Limb (tissue), 2 donors: ENCODE results near the gene BDKRB1.

ENCODE experiments used
- DNase-seq, 2 donors: peaks; one replicate each; pipeline ENCODE4 v3.0.0-alpha.2; 2016; ENCODE audit errors: extremely low spot score in 2 of 2

Gene BDKRB1

DNA sequence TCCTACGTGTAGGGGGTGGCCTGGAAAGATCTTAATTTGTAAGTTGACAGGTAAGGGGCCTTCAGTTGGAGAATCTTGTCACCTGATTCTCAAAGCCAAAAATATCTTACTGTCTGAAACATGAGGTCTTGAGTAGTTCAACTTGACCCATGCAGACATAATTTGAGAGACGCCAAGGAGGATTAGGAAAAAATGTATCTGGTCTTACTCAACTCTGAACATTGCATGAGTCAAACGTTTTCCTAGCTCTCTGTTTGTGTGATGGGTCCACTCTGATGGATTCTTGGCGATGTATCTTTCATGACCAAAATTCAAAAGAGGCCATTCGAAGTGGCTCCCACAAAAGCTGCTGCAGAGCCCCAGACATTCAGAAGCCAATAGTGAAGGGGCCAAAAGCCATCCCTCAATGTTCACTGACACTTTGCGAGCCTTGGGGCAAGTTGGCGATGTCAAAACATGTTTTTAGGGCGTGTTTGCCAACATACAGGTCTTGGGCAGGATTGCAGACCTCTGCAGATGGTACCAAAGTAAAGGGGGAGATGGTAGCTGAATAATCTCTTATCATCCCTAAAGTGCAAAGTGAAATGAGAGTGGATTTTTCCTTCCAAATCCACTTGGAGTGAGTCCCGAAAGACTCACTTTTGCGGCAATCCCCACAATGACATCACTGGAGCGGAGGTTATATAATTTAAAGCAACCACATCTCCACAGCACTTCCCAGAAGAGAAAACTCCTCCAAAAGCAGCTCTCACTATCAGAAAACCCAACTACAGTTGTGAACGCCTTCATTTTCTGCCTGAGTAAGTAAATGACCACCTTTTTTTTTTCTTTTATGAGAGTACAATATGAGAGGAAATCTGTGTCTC is at the start of gene BDKRB1:
TSS of gene BDKRB1 (plus strand) at position 710 of the 866 bp plus-strand sequence. CDS start 7,473 bp downstream, outside the sequence.
- DNase-seq = no peak

DNA sequence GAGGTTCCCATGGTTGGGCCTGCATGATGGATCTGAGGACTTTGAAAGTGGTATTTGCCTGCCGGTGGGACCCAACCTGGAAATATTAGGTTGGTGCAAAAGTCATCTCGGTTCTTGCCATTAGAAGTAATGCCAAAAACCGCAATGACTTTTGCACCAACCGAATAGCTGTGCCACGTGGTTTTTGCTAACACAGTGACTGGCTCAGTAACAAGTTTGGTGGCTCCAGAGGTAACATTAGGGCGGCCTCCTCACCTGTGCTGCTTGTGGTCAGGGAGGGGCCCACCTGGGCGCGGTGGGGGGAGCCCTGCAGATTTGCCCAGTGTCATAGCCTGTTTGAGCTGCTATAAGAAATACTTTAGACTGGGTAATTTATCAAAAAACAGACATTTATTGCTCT is 49.5 kb upstream of the BDKRB1 start:
- no peak for DNase-seq

DNA sequence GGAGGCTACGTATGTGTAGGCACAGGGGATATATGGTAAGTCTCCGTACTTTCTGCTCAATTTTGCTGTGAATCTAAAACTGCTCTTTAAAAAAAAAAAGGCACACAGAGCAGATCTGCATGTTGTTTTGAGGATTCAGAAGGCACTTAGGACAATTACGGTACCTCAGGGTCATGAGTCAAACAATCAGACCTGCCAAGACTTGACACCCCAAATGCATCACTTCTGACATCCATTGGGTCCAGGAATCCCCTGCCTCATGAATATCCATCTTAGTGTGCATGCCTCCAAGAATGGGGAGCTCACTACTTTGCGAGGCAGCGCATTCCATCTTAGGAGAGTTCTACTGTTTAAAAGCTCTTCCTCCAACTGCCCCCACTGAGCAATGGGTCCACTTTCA is 48.3 kb upstream of the BDKRB1 start:
- DNase-seq = no peak

DNA sequence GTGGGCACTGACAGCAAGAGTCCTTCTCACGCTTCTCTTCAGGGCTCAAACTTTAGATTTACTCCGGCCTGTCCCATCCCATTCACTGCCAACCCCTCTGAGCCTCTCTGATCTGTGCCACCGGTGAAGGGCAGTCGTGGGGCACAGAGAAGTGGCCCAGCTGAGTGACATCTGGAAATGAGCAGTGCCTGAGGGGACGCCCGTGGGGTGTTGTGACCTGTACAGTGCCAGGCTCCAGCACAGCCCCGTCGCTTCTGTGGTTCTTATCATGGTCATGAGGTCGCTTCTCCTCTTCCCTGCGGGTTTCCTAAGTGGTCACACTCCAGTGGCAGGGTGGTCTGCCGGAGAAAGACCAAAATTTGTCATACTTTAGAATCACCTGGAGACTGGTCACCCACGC is 47.3 kb upstream of the BDKRB1 start:
- no peak for DNase-seq

DNA sequence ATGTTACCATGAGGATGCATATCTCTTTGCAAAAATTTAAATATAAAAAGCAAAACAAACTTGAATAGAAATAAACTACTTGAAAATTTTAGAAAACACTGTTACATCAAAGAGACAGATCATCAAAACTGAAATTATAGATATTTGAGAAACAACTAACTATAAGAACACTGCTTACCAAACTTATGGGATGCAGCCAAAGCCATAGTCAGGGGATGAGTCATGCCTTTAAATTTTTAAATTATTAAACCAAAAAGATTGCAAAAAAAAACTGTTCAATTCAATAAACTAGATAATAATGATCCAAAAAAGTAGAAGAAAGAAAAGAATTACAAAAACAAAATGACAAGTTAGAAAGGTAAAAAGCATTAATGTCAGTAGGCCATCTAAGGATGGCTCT is 43.9 kb upstream of the BDKRB1 start:
- no peak for DNase-seq

DNA sequence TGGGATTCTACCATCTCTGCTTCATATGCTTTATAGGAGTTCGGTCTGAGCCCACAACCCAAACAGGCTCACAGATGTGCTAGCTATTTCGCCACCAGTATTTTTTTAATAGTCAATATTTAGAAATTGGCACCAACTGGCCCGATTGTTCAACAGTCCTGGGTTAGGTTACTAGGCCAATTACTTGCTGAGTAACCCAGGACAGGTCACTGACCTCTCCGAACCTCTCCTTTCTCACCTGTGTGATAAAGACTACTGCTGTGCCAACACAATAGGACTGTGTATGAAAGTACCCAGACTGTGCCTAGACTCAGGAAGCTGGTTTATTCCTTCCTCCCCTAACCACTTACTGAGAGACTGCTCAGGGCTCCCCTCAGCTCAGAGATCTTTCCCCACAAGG is 43.1 kb upstream of the BDKRB1 start:
- no peak for DNase-seq

DNA sequence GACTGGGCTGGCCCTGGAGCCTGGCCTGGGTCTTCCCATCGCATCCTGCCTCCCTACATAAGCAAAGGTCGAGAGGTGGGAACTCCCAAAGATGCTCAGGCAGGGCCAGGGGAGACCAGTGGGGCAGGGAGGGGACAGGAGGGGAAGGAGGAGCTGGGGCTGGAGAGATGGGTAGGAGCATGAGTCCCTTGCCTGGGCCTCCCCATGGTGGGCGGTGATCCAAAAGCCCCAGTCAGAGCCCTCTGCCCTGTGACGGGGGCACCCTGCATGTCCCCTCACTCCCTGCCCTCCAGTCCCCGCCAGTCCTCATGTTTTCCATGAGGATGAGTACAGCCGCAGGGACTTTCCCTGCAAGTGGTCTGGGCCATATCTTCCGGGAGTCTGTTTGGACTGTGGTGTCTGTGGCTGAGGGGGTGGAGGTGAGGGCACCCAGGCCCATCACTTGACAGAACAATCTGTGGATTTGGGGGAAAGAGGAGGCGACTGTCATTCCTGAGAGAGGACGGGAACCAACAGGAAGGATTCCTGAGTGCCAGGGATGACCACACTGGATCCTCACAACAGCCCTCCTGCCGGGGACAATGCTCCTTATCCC is 42.0 kb upstream of the BDKRB1 start:
- DNase-seq = no peak

DNA sequence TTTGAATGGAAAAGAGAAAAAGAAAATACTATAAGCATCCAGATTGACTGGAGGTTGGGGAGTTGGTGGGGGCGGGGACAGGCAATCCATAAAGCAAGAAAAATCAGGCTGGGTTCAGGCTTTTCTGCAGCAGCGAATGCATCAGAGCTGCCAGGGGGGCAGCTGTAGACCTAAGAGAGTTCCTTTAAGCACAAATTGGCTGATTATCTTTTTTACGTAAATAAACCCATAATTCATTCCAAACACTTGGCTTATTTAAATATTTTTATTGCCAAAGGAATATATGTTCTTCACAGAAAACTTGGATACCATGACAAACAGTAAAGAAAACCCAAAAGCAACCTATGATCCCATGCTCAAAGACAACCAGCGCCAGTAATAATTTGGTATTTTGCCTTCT is 41.2 kb upstream of the BDKRB1 start:
- DNase-seq = peak in 1 of 2 donors; percentile 32

DNA sequence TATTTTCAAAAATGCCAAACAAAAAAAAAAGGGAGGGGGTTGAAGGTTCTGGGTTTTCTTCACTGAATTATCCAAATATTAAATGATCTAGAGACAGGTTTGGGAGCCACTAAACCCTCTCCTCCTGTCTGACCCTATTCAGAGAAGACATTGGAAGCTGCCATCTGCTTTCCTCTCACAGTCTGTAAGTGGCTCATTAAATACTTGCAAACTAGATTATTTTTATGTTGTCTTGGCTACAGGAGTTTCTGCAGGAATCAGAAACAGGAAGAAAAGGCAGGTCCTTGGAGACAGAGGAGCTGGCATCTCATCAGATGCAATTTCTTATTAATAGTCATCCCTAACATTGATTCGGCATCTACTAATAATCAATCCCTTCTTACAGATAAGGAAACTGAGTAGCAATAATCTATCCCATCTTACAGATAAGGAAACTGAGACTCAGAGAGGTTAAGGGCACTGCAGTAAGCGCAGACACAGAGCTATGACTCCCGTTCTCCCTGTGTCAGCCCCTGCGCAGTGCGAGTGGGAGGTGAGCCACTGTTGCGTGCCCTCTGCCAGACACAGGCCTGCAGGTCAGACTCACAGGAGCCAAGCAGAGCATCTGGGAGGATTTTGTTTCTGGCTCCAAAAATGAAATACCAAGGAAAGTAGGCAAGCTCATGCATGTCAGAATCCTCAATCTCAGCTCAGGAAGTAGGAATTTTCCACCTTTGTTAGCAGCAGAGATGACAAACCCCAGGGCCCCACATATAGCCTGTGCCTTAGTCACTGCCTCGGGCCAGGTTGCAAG is 40.4 kb upstream of the BDKRB1 start:
- DNase-seq = no peak

DNA sequence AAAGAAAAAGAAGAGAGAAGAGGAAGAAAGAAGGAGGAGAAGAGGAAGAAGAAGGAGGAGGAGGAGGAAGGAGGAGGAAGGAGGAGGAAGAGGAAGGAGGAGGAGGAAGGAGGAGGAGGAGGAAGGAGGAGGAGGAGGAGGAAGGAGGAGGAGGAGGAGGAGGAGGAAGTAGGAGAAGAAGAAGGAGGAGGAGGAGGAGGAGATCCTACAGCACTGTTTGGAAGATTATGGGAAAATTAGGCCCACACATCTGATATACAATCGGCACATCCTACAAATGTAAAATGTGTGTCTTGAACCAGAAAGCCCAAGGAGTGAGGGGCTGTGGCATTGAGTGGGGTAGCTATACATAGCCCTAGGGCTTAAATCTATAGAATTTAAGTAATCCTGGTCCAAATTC is 39.4 kb upstream of the BDKRB1 start:
- DNase-seq = no peak

DNA sequence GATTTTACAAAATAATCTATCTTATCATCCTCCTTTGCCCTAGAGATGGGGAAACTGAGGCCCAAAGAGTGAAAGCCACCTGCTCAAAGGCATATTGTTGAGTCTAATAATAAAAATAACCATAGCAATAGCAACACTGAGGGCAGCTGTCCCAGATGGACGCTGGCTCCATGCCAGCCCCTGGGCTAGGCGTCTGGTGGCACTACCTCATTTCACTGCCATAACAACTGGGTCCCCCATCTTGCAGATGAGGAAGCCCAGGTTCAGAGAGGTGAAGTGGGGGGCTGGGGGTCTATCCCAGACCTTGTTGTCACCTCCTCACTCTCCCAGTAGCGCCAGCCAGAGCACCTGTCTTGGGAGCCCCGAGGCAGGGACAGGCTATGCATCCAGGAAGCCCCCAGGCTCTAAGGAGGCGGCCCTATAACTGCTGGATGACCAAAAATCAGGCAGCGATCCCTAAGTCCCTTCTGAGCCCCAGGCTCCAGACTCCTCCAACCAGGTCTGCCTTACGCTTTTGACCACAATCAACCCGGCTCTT is 38.6 kb upstream of the BDKRB1 start:
- no peak for DNase-seq

DNA sequence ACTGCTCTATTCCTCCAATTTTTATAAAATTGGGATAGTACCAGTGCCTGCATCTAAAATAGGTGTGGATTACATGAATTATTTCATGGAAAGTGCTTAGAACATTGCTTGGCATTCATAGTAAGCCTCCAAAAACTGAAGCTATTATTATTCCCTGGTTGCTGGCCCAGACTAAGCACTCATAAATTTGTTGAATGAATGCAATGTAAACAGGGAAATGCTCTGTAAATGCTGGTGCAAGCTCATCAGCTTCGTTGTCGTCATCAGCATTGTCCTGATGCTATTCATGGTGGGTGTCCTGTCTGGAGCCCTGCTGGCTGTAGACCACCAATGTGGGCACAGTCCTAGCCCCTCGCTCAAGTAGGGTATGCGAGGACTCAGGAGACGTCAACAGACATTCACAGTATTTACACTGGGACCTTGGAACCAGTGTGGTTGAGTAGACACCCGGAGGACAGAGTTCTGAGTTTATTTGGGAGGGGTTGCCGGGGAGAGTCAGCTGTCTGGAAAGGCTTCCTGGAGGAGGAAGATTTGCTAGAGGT is 34.8 kb upstream of the BDKRB1 start:
- DNase-seq = no peak

DNA sequence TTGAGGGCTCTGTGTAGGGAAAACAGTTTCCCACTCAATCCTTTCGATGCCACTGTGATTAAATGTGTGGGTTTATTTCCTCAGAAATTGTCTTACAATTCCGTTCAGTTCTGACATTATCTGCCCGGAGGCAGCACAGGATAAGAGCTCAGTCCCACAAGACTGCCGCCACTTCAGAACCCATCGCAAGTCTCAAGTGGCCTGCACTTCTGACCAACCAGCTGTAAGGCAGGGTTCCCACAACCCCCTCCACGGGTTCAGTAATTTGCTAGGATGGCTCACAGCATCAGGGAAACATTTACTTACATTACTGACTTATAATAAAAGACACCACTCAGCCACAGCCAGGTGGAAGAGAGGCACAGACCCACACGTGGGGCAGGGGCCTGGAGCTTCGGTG is 34.2 kb upstream of the BDKRB1 start:
- no peak for DNase-seq

DNA sequence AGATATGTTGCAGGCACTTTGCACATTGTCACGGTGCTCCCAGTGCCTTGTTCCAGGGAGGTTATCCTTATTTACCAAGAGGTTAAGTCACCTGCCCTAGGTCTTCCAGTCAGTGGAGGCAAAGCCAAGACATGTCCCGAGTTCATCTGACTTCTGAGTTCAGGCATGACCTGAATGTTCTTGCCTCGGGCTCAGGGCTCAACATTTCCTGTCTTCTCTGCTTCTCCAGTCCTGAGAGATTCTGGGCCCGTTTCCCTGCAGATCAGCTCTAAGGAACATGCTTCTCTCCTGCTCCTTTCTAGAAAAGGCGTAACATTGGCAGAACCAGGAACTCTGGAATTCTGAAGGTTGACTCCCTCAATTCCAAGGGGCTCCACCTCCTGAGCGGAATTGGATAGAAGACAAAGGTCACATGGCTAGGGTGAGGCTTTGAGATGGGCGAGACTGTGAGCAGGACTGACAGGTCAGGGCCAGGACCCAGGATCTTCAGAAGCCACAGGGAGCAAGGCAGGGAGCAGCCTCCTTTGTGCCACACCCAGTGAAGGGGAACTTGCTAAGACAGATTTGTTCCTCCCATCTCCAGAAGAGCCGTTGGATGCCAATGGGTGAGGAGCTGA is 31.4 kb upstream of the BDKRB1 start:
- no peak for DNase-seq

DNA sequence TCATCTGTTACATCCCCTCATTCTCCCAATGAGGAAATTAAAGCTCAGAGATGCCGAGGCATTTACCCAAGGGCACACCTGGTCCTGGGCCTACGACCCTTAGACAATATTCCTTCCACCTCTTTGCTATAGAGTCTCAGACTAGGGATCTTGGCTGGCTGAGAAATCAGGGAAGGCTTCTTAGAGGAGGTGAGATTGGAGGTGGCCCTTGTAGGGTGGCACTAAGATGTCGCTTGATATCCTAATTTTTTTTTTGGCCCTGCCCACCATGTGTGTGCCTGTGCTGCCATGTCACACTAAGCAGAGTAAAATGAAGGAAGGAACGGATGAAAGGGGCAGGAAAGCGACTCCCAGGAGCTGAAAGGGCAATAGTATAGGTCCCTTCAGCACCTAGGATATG is 30.8 kb upstream of the BDKRB1 start:
- DNase-seq = no peak

DNA sequence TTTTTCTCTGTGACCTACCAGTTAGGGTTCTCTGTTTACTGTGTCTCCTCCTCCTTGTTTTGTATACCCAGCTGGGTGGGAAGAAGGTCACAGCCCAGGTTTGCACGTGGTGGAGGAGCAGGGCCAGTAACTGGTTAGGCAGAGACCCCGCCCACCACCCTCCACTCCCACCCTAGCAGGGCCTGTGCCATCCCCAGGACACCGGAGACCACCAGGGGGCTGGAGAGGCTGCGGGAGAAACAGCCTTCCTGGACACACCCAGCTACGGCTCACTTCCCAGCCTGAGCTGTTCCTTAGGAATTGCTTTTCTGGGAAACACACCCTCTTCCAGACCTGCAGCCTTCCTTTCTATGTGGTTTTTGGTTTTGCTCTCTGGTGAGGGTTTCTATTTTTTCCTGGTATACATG is 30.3 kb upstream of the BDKRB1 start:
- peak; percentile 24 to 68 for DNase-seq

DNA sequence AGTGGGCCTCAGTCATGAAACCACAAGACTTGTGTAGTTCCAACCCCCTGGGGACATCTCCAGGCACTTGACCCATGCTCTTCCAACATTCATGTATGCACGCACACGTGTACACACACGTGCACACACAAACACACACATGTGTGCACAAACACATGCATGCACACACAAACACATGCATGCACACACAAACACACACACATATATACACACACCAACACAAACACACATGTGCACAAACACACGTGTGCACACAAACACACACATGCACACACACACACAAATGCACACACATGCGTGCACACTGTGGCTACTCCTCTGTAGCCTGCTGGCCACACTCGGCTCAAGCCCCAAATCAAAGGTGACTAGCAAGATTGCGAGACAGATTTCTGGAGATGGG is 28.6 kb upstream of the BDKRB1 start:
- DNase-seq = no peak

DNA sequence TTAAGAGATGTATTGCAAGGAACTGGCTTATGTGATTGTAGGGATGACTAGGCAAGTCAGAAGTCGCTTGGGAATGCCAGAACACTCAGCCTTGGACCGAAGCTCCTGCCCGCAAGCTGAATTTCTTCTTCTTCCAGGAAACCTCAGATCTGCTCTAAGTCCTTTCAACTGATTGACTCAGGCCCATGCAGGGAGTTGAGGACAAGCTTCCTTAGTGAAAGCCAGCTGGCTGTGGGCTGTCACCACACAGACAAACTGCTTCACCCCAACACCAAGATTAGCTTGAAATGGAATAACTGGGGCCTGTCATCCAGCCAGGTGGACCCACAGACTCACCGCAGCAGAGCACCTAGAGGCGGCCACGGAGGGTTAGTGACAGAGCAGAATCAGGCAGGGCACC is 26.7 kb upstream of the BDKRB1 start:
- DNase-seq = no peak

DNA sequence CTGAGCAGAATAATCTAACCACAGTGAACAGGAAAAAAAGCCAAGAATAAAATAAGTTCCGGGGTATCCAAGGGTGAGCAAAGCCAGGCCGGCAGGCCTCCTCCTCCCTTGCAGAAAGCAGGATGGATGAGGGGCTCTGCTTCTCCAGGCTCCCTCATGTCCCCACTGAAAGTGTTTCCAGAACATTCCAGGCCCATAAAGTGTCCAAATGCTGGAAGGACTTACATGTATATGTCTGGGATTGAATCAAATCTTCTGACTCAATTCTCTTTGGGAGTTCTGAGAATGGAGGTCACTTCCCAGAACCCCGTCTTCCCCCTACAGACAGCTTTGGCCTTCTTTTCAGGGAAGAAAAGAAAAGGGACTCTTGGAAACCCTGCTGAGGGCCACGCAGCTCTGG is 25.0 kb upstream of the BDKRB1 start:
- no peak for DNase-seq

DNA sequence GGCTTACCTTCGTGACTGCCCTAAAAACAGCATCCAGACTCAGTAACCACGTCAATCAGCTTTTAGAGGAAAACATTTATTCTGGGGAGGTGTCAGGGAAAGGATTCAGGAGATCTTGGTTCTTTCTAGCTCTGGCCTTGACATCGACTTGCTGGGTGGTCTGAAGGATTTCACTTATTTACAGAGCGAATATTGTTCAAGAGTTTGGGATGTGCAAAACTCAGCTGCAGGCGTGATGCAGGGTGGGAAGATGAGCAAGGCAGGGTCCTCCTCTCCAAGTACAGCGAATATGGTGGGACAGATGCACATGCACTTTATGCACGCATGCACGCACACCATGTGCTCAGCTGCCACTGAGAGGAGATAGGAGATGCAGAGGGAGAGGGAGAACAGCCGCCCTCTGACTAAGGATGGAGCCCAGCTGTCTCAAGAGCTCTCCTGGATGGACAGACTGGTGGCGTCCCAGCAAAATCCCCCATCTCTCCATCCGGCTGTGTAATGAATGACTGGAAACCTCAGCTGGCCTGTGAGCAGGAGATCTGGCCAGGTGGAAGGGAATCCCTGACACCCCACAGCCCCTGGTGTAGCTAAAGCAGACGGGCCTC is 24.4 kb upstream of the BDKRB1 start:
- DNase-seq = peak; percentile 40 to 49

DNA sequence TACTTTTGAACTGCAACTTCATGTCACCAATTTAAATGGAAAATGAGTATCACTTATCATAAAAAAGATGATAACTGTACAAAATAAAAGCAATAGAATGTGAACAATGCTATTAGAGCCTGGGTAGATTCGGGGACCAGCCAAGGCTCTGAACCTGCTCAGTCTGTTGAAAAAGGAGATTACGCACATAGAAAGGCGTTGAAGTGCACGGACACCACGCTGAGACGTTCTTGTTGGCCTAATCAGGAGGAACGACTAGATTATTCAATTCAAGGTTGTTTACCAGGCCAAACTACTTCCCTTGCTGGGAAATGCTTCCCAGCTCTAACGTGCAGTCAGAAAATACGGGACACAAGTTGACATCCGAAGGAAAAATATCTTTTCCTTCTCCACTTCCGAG is 23.5 kb upstream of the BDKRB1 start:
- no peak for DNase-seq
